ENCODE results near the gene LKAAEAR1.
"Not testable (repeated sequence)": the region's sequence is repeated elsewhere in the genome, so short reads cannot be mapped to it uniquely, and the experiment has no call there.

The LKAAEAR1 gene

DNA sequence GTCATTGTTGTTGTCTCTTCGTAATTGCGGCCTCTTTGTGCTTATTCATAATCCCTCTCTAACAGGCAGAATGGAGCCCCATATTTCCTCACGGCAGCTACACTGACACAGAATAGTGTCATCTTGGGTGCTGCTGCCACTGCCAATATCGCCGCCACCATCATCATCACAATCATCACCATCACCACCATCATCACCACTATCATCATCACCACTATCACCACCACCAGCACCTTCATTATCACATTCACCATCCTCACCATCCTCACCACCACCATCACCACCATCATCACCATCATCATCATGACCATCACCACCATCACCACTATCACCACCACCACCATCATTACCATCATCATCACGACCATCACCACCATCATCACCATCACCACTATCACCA lies 12.3 kb upstream of the LKAAEAR1 start:
- DNase-seq = no peak

DNA sequence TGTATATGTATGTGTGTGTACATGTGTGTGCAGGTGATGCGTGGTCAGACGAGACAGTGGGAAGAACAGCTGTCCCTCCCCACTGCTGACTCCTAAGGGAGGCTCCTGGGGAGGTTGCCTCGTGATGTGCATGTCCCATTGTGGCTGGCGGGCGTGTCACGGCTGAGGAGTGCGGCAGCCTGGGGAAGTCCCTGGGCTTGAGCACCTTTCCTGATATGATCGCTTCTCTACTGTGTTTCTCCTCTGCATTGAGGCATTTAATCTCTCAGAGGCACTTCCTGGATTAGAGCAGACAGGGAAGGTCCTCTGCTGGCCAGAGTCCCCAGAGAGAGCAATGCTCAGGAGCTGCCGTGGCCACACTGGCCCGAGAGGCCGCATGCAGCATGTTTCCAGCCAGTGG lies 11.7 kb upstream of the LKAAEAR1 start:
- DNase-seq = no peak

DNA sequence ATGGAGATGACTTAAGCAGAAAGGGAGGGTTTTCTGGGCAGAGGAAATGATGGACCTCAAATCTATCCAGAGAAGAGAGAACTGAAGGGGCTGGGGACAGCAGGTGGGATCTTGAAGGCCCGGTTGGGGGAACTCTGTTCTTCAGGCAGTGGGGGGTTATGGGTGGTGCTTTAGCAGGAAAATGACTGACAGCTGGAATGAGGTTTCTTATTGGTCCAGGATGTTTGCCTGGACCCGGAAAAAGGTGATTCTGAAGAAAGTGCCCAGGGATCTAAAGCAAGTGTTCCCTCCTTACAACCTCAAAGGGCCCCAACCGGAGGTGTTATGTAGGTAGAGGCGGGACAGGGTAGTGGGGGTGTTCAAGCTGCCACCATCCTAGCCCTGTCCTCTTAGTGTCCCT lies 11.3 kb upstream of the LKAAEAR1 start:
- no peak for DNase-seq

DNA sequence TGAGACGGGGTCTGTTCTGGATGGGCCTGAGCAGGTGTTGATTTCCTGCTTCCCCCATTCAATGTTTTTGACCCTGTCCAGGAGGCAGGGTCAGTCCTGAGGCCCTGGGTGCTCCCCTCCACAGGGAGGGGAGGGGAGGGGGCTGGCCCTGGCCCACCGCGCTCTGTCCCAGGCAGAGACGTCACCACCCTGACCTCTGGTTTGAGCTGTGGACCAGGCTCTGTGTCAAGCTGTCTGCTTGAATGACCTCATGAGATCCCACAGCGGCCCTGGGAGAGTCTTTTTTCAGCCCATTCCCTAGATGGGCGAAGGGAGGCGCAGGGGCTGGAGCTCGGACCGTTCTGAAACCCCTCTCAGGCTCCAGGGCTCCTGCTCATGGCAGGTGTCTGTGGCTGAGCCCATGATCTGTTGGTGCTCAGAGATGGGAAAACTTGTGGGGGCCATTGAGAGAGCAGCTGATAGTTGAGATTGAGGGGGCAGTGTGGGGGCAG lies 8.9 kb upstream of the LKAAEAR1 start:
- no peak for DNase-seq

DNA sequence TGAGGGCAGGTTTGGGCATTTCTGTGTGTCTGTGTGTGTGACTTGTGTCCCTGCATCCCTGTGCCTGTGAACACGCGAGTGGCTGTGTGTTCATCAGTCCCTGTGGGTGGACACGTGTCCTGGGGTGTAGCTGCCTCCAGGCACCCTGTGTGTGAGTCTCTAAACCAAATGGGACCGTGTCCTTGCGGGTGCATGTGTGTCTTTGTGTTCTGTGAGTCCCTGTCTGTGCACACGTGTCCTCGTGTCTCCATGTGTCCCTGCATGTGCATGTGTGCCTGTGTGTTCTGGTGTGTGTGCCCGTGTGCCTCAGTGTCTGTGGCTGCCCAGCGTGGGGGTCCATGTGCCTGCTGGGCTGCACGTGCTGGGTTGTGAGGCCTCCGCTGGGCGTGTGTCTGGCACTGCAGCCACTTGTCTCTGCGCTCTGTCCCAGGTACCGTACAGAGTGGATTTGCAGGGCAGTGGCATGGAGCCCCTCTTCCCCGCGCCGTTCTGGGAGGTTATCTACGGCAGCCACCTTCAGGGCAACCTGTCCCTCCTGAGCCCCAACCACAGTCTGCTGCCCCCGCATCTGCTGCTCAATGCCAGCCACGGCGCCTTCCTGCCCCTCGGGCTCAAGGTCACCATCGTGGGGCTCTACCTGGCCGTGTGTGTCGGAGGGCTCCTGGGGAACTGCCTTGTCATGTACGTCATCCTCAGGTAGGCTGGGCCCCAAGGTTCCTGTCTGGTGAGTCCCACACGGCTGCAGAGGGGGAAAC lies 8.2 kb upstream of the LKAAEAR1 start:
- no peak for DNase-seq

DNA sequence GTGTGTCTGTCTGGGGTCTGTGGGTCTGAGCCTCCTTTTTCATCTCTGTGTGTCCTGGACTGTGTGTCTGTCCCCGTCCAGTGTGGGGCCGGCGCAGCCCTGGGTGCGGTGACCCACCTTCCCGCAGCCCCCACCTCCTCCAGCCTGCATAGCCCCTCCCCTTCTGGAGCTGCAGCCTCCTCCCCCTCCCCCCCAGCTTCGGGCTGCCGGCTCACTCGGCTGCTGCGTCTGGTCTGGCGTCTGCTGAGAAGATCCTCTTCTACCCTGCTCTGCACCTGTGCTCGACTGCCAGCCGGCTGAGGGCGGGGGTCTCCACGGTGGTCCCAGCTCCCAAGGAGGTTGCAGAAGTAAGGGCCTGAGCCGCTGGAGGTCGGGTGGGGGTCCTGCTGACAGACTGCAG lies 7.6 kb upstream of the LKAAEAR1 start:
- DNase-seq = peak; percentile 49

DNA sequence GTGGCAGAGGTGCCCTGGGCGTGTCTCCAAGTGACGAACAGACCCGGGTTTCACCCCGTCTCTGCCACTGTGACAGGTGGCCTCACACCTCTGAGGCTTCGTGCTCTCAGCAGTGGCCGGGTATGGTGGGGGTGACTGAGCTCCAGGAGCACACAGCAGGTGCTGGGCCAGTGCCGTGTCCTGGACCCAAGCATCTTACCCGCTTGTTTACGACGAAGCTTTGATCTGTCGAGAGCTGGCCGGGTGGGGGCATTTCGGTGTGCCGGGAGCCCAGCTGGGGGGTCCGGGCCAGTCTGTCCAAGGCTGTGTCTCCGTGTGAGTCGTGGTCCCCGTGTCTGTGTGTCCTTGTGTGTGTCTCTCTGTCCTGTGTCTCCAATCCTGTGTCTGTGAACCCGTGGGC lies 7.1 kb upstream of the LKAAEAR1 start:
- DNase-seq = no peak

DNA sequence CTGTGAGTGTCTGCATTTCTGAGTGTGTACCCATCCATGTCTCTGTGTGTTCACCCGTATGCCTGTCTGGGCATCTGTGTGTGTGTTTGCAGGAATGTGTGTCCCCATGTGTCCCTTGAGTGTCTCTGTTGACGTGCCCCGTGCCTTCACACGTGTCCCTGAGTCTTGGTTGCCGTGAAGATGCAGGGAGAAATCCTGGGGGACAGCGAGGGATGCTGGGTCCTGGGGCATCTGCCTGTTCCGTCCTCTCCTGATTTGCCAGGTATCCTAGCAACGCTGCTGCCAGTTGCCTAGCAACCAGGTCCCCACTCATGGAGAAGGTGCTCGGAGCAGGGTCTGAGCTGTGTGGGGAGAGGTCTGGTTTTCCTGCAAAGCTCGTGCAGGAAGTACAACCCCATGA lies 6.0 kb upstream of the LKAAEAR1 start:
- peak; percentile 51 for DNase-seq

DNA sequence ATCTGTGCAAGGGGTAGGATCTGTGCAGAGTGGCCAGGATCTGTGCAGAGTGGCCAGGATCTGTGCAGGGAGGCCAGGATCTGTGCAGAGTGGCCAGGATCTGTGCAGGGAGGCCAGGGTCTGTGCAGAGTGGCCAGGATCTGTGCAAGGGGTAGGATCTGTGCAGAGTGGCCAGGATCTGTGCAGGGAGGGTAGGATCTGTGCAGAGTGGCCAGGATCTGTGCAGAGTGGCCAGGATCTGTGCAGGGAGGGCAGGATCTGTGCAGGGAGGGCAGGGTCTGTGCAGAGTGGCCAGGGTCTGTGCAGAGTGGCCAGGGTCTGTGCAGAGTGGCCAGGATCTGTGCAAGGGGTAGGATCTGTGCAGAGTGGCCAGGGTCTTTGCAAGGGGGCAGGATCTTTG lies 4.4 kb upstream of the LKAAEAR1 start:
- not testable (repeated sequence) for DNase-seq

DNA sequence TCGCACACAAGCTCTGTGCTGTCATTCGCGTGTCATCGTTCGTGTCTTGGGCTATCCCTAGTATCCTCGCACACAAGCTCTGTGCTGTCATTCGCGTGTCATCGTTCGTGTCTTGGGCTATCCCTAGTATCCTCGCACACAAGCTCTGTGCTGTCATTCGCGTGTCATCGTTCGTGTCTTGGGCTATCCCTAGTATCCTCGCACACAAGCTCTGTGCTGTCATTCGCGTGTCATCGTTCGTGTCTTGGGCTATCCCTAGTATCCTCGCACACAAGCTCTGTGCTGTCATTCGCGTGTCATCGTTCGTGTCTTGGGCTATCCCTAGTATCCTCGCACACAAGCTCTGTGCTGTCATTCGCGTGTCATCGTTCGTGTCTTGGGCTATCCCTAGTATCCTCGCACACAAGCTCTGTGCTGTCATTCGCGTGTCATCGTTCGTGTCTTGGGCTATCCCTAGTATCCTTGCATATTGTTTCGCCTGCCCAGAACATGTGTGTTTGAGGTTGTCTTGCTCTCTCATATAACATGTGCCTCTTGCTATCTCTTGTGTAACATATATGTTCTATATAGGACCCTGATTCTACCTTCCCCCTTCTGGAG lies 3.1 kb upstream of the LKAAEAR1 start:
- not testable (repeated sequence) for DNase-seq

DNA sequence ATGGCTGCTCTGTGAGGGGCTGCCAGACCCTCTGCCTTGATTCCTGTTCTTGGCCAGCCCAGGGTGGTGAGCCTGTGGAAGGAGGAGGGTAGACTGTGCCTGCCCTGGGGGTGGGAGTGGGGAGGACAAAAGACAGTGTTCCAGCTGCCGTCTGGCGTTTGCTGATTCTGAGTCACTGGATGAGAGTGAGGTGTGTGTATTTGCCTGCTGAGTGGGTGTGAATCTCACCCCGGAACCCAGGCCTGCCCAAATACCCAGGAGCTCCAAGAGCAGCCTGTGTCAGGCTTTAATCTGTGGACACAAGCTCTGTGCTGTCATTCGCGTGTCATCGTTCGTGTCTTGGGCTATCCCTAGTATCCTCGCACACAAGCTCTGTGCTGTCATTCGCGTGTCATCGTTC lies 2.6 kb upstream of the LKAAEAR1 start:
- no peak for DNase-seq

DNA sequence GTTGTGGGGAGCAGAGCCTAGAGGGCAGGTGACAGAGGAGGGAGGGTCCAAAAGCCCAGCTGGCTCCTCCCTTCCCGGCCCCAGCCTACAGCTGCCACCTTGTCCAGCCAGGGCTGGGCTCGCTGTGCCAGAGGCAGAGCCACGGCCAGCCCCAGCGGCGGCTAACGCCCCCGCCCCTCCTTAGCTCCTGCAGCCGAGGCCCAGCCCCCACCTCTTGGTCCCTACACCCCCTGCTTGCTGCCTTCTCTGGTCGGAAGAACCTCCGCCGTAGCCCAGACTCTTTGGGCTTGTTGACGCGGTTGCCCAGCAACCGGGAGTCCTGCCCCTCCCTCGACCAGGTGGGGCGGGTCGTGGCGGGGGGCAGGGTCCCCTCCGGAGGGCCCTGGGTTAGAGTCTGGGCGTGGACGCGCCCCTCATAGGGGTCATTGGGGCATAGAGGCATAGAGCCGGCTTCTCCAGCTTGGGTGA lies 521 bp upstream of the LKAAEAR1 start:
- peak; percentile 28 for DNase-seq

DNA sequence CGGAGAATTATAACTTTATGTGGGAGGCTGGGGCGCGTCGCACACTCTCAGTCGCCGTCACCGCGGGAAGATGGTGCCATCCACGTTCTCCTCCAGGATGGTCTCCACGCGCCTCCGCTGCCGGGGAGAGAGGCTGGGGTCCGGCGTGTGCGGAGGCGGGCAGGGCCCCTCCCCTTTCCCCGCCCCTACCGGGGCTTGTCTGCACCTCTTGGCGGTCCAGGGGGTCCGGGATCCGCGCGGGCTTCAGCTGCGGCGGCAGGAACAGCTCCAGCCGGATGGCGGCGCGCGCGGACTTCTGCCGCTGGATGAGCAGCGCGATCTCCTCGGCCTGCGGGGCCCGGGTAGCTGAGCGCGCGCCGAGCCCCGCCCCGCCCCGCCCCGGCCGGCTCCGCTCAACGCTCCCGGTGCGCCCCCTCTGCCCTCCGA lies 807 bp downstream of the LKAAEAR1 start:
- DNase-seq = peak; percentile 91

DNA sequence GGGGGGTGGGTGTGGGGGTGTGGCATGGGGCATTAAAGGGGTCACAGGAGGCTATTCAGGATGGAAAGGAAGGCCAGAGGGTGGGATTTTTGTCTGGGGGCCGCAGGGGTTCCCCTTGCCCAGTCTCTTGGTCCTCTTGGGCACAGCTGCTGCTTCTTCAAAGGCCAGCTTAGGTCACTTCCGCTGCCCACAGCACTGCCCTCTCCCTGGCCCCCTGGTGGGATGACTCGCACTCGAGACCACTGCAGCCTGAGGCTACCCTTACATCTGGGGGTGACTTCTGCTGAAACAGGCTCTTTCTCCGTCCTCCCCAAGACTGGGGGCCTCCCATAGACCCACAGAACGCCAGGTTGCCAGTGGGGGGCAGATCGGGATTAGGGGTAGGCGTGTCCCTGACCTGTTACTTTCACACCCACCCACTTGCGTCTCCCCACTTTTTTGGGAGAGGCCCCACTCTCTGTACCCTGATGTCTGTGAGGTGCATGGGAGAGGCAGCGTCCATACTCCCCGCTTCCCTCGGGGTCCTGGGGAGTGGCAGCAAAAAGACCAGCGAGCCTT lies 1.3 kb downstream of the LKAAEAR1 start:
- DNase-seq = no peak

DNA sequence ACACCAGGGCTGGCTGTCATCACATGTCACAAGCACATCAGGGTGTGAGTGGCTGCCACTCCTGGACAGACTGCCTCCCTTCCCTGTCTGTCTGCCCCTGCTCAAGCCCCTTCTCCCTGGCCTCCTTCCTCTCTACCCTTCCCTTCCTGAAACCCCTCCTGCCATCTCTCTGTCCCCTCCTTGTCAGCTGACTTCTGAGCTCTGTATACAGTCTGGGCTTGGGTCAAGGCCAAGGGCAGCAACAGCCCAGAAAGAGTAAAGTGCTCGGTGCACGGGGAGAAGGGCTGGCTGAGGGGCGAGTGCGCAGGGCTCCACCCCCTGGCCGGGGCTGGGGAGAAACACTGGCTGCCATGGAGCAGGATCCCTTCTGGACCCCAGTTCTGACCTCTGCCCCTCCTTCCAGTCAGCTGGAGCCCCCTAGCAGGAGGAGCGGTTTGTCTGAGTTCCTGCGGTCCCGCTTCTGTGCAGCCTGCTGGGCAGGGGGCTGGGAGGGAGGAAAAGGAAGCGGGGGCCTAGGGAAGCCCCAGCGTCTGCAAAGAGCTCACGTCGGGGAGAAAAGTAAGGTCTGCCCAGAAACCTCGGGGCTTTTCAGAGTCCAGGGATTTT lies 2.0 kb downstream of the LKAAEAR1 start:
- DNase-seq = no peak

DNA sequence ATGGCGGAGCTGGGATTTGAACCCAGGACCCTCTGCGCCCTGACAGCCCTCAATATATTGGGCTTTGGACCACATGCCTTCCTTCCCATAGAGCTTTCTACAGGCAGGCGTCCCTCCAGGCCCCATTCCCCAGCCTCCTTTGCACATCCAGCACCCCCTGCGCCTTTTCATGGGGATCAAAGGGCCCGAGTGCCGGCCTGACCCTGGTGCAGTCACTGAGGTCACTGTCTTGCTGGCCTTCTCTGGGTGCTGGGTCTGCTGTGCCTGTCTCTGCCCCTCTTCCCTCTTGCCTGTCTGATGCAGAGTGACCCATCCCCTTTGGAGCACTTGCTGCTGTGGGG lies 2.6 kb downstream of the LKAAEAR1 start:
- no peak for DNase-seq

DNA sequence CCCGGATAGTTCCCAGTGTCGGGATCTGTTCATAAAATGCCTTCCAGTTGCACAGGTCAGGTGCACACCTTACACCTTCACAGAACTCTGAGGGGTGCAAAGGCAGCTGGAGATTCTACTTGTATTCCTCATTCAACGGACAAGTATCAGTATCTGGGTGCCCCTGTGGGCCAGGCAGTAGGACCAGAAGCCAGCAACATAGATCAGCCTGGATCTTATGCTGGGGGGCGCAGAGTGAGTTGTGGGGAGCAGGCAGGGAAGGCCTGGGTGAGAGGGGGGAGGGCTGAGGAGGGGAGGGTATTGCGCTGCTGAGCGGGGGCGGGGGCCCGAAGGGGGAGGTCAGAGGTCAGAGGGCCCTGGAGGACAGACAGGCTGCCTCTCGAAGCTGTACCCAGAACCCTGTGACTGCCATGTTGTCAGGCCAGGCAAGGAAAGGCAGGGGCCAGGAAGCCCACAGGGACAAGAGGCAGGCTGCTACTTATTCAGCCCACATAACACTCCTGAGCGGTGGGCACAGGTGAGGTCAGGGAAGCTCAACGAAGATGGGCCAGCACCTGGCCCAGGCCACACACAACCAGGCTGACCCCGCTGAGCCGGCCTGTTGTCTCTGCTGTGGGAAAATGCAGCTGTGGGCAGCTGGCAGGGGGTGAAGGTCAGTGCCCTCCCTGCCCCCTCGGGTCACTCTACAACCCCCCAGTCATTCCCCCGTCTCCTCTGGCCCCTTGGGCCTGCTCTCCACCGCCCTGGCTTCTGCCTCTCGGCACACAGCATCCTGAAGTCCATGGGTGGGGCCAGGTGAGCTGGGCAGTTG lies 3.2 kb downstream of the LKAAEAR1 start:
- no peak for DNase-seq

DNA sequence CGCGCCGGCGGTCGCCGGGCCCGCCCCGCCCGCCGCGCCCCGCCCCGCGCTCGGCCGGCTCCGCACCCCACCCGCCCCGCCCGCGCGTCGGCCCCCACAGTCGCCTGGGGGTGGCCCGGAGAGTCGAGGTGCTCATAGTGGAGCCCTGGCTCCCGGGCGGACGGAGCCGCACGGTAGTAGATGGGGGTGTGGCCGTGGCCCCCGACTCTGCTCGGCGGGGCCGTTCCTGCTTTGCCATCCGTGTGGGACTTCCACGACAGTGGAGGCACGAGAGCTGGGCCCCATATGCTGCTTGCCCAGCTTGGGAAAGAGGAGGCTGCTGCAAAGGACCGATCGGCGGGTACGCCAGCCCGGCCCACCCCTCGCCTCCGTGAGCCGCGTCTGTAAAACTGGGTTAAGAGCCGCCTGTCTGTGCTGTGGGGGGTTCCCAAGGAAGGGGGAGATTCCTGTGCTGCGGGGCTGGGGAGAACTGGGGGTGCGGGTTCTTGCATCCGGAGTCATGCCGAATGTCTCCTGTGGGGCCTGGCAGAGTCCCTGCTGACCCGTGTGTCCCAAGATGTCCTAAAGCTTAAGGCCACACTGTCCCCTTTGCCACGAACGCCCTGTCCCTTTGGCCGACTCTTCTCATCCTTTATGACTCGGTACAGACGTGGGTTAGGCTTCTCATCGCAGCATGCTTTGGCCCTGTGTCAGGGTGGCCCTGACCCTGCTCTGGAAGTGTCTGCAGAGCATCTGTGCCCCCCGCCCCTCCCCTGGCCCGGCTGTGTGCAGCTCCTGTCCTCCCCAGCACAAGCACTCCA lies 4.0 kb downstream of the LKAAEAR1 start, which contains the start of gene OPRL1:
Gene OPRL1 (plus strand): TSS at position 70 of the 800 bp plus-strand sequence. CDS start 12,639 bp downstream, outside the sequence.
- no peak for DNase-seq

DNA sequence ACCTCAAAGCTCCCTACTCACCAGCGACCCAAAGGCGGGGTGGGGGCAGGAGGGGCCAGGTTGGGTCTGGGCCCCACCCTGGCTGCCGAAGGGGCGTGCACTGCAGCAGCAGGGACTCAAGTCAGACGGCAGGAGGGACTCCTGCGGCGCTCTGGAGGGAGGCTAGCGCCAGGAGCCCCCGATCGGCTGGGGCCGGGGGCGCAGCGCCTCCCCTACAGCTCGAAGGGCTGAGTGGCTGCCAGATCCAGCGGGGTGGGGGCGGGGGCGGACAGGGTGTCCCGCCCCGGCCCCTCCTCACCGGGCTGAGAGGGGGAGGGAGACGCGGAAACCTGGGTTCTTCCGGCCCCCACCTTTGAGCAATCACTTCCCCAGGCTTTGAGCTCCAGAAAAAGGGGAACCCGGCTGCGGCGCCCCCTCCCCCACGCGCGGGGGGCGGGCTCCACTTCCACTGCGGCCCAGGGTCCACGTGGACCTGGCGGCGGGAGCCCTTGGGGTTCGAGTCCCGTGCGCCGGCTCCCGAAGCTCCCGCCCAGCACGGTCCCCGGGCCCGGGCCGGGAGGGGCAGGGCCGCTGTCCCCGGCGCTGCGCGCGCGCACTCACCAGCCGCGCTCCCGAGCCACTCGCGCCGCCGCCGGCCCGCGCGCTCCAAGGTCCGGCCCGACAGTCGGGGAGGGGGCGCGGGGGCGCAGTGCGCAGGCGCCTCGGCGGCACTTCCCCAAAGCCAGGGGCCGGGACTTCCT lies 4.8 kb downstream of the LKAAEAR1 start, which contains the start of gene RGS19:
Gene RGS19 (minus strand): TSS at position 246 of the 740 bp plus-strand sequence. CDS start 2,632 bp downstream, outside the sequence.
- DNase-seq = peak; percentile 78

DNA sequence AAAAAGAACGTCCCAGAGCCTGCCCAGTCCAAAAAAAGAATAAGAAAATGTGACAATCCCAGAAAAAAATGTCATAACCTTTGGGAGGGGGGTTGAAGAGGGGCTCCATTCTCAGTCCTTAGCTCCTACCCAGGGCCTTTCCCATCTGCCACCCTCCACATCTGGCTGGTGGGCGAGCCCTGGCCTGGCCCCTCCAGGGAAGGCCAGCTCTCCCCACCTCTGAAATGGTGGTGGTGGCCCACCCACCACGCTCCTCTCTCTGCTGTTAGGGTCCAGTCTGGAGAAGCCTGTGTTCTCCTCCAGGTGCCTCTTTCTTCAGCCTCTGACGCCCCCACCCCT lies 5.3 kb downstream of the LKAAEAR1 start:
- no peak for DNase-seq

DNA sequence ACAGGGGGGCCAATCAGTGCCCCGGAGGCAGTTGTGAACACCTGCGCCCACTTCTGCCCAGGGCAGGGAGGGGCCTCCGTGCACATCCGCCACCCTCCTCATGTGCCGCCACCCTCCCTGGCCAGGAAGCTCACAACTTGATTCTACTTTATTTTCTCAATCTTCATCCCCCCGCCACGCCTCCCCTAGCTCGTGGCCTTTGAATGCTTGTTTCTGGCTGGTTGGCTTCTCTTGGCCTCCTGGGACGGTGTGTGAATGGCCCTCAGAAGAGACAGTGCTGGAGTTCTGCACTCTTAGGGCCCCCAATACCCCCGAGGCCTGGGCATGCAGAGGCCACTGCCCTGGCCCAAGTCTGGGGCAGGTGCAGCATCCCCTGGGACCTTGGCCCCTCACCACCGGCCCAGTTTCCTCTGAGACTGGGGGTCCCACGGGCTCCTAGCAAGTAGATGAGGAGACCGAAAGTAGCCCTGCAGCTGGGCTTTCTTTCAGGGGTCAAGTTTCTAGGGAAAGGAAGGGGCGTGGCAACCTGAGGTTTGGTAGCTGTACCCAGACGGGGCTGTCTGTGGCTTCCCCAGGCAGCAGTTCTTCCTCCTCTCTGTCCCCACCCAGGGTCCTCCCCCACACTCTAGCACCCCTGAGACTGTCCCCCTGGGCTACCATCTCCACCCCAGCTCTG lies 6.2 kb downstream of the LKAAEAR1 start:
- no peak for DNase-seq
